GM12865 (cell line): ENCODE results near the gene CLNK.
A peak's percentile ranks its signal among the peaks of the same experiment; 100 is the strongest.

Experiments
- DNase-seq: peaks from one replicate; pipeline ENCODE4 v3.0.0; 2010; ENCODE audit warnings: low read depth
- H3K4me3 ChIP-seq: 2 replicates; pipeline ENCODE4 v1.5.1; 2011; ENCODE audit warnings: mild to moderate bottlenecking, low read depth, low read length, control low read depth
- CTCF ChIP-seq: IDR thresholded peaks from 2 replicates; pipeline ENCODE4 v1.5.1; 2011; ENCODE audit warnings: low read length, control low read depth, low read depth, inconsistent platforms; ENCODE audit not compliant: insufficient read depth; ENCODE audit errors: missing control alignments

The CLNK gene

GRCh38 chr4:10730590-10730989 is 46.0 kb upstream of the CLNK start:
- no peak for TF ChIP-seq CTCF
- no peak overlapping the region for H3K4me3 ChIP-seq
- peak; percentile 80 for DNase-seq

- no peak for TF ChIP-seq CTCF
- DNase-seq: peak; percentile 63
- H3K4me3 ChIP-seq: peak overlapping the region; percentile 9; the same call in 1 of the 2 replicates
These were observed 45.5 kb upstream of the CLNK start for GRCh38 chr4:10730019-10730418.

GRCh38 chr4:10729366-10729765 is 44.8 kb upstream of the CLNK start:
- no peak overlapping the region for H3K4me3 ChIP-seq
- no peak for DNase-seq
- TF ChIP-seq CTCF: no peak

GRCh38 chr4:10728016-10728415 is 43.4 kb upstream of the CLNK start:
- DNase-seq: no peak
- no peak for TF ChIP-seq CTCF
- H3K4me3 ChIP-seq: no peak overlapping the region

- no peak for TF ChIP-seq CTCF
- peak; percentile 54 for DNase-seq
These were observed 42.7 kb upstream of the CLNK start for GRCh38 chr4:10727140-10727880.

GRCh38 chr4:10722957-10723356 is 38.4 kb upstream of the CLNK start:
- no peak overlapping the region for H3K4me3 ChIP-seq

More at GRCh38 chr4:10727140-10727880, 42.7 kb upstream of the CLNK start:
- no peak overlapping the region for H3K4me3 ChIP-seq

More at GRCh38 chr4:10722957-10723356, 38.4 kb upstream of the CLNK start:
- TF ChIP-seq CTCF: no peak
- peak; percentile 65 for DNase-seq
